Cardiac fibroblast (primary cell): ENCODE measurements around the gene DSC2.

Source experiments
- DNase-seq, 2 donors: peaks; one replicate each; pipeline versions ENCODE4 v3.0.0 to v3.0.0-alpha.2; 2010; ENCODE audit warnings: low read depth in 2 of 2
- H3K4me3 ChIP-seq, 2 donors: replicated peaks in 1 of 2; 1 replicate in 1 of 2; 2 replicates in 1 of 2; pipeline ENCODE4 v1.5.1; 2011; ENCODE audit warnings: low read depth in 2 of 2, low read length in 2 of 2, mild to moderate bottlenecking in 2 of 2, moderate library complexity in 1 of 2
- CTCF ChIP-seq: IDR thresholded peaks from one replicate; pipeline ENCODE4 v1.5.1; 2011; ENCODE audit warnings: low read depth, mild to moderate bottlenecking, low read length, inconsistent platforms

DSC2 gene

GRCh38 chr18:31099450-31100230 is 2.6 kb downstream of the DSC2 start:
- no peak for TF ChIP-seq CTCF
- no peak for DNase-seq
- no peak overlapping the region for H3K4me3 ChIP-seq

GRCh38 chr18:31098878-31099277 is 3.3 kb downstream of the DSC2 start:
- no peak for DNase-seq
- no peak overlapping the region for H3K4me3 ChIP-seq
- no peak for TF ChIP-seq CTCF

- H3K4me3 ChIP-seq: no peak overlapping the region
- TF ChIP-seq CTCF: no peak
- no peak for DNase-seq
Measured at GRCh38 chr18:31097666-31098065, 4.6 kb downstream of the DSC2 start.

- DNase-seq: no peak
- H3K4me3 ChIP-seq: no peak overlapping the region
- TF ChIP-seq CTCF: no peak
Measured at GRCh38 chr18:31093880-31094279, 8.3 kb downstream of the DSC2 start.

GRCh38 chr18:31093294-31093693 is 8.9 kb downstream of the DSC2 start:
- DNase-seq: no peak
- TF ChIP-seq CTCF: no peak
- H3K4me3 ChIP-seq: no peak overlapping the region

- H3K4me3 ChIP-seq: no peak overlapping the region
- DNase-seq: no peak
- TF ChIP-seq CTCF: no peak
Measured at GRCh38 chr18:31091350-31091749, 10.9 kb downstream of the DSC2 start.

- no peak for DNase-seq
- no peak for TF ChIP-seq CTCF
- no peak overlapping the region for H3K4me3 ChIP-seq
Measured at GRCh38 chr18:31088532-31088931, 13.7 kb downstream of the DSC2 start.
